ENCODE measurements around the gene EPHB6.
A peak's percentile ranks its signal among the peaks of the same experiment; 100 is the strongest.

Gene EPHB6

GRCh38 chr7:142836426-142836825, 18.4 kb upstream of the EPHB6 start:
- DNase-seq: no peak

GRCh38 chr7:142838461-142839213, 16.2 kb upstream of the EPHB6 start:
- DNase-seq: no peak

GRCh38 chr7:142842251-142842766, 12.6 kb upstream of the EPHB6 start:
- DNase-seq: no peak

GRCh38 chr7:142847353-142847752, 7.5 kb upstream of the EPHB6 start:
- DNase-seq: no peak

GRCh38 chr7:142851269-142851668, 3.6 kb upstream of the EPHB6 start:
- no peak for DNase-seq

GRCh38 chr7:142851919-142852318, 3.0 kb upstream of the EPHB6 start:
- DNase-seq: no peak

- DNase-seq: peak; percentile 74
Observed at GRCh38 chr7:142853739-142854371, 1.0 kb upstream of the EPHB6 start.

- no peak for DNase-seq
Observed at GRCh38 chr7:142855114-142855743, 353 bp downstream of the EPHB6 start.

- no peak for DNase-seq
Observed at GRCh38 chr7:142855756-142856564, 1.1 kb downstream of the EPHB6 start.

- peak; percentile 21 for DNase-seq
Observed at GRCh38 chr7:142856565-142857245, 1.8 kb downstream of the EPHB6 start.

GRCh38 chr7:142857625-142858024, 2.7 kb downstream of the EPHB6 start:
- no peak for DNase-seq

- DNase-seq: no peak
Observed at GRCh38 chr7:142859411-142859810, 4.5 kb downstream of the EPHB6 start.

GRCh38 chr7:142859829-142860228, 5.0 kb downstream of the EPHB6 start:
- DNase-seq: no peak

- DNase-seq: no peak
Observed at GRCh38 chr7:142860968-142861367, 6.1 kb downstream of the EPHB6 start.

- no peak for DNase-seq
Observed at GRCh38 chr7:142862351-142862750, 7.5 kb downstream of the EPHB6 start.

- DNase-seq: no peak
Observed at GRCh38 chr7:142862786-142863400, 8.0 kb downstream of the EPHB6 start.

GRCh38 chr7:142863891-142864685, 9.2 kb downstream of the EPHB6 start:
- DNase-seq: no peak

- DNase-seq: no peak
Observed at GRCh38 chr7:142864980-142865747, 10.3 kb downstream of the EPHB6 start.

GRCh38 chr7:142865766-142866165, 10.9 kb downstream of the EPHB6 start:
- no peak for DNase-seq
